GM19468 (cell line): ENCODE measurements around the gene RBM22.

Source experiments
- ATAC-seq: cut with Tn5 transposase; IDR thresholded peaks from one replicate; pipeline ENCODE4 v1.9.1; 2021; ENCODE audit warnings: mild to moderate bottlenecking, moderate library complexity, moderate number of reproducible peaks; ENCODE audit not compliant: unreplicated experiment; ENCODE audit errors: extremely low read depth

RBM22 gene

DNA sequence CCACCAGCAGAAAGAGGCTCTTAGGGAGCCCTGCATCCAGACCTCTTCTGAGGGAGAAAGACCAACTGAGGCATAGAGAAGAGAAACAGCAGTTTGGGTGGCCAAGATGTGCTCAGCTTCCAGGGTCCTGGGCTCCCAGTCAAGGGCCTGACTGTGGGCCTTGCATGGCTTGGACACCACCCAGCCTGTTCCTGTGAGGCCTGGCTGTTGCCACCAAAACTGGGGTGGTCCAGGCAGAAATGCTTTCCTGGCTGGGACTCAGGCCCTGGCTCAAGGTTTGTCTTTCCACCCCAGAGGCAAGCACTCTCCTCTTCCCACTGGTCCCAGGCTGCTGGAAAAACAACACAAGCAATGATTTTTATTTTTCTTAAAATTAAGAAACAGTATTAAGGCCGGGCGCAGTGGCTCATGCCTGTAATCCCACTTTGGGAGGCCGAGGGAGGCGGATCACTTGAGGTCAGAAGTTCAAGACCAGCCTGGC lies 26.5 kb downstream of the RBM22 start:
- no peak for ATAC-seq

DNA sequence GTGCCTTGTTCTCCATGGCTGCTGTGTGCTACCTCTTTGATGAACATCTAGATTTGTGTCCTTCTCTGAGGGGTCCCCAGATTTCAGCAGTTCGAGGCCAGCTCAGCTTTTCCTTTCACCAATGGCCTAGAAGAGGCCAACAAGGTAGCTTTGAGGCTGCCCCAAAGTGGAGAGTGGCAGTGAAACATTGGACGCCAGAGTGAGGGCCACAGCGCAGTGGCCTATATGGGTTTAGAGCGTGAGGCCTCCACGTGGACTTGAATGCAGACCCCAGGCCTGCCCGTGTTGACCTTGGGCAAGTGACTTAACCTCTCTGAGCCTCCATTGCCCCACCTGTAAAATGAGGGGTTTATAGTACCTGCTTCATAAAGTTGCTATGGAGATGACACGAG lies 28.0 kb downstream of the RBM22 start:
- no peak for ATAC-seq

DNA sequence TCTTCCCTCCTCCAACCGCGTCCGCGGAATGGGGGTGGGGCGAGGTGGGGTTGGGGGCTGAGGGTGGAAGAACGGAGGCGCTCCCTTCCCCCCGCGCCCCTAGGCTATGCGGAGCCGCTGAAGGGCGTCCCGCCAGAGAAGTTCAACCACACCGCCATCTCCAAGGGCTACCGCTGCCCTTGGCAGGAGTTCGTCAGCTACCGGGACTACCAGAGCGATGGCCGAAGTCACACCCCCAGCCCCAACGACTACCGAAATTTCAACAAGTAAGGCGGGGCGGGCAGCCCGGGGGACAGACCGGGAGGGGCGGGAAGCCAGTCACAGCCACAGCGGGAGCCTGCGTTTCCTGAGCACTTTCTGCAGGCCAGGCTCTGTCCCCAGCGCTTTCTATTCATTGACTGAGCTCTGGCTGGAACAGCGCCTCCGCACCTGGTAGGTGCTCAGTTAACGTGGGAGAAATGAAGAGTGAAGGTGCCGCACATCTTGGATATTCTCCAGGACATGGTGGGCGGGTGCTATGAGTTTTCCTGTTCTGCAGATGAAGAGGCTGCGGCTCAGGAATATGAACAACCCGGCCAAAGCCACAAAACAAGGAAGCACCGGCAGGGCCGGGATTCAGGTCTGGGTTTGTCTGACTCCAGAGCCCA lies 28.5 kb downstream of the RBM22 start:
- no peak for ATAC-seq

DNA sequence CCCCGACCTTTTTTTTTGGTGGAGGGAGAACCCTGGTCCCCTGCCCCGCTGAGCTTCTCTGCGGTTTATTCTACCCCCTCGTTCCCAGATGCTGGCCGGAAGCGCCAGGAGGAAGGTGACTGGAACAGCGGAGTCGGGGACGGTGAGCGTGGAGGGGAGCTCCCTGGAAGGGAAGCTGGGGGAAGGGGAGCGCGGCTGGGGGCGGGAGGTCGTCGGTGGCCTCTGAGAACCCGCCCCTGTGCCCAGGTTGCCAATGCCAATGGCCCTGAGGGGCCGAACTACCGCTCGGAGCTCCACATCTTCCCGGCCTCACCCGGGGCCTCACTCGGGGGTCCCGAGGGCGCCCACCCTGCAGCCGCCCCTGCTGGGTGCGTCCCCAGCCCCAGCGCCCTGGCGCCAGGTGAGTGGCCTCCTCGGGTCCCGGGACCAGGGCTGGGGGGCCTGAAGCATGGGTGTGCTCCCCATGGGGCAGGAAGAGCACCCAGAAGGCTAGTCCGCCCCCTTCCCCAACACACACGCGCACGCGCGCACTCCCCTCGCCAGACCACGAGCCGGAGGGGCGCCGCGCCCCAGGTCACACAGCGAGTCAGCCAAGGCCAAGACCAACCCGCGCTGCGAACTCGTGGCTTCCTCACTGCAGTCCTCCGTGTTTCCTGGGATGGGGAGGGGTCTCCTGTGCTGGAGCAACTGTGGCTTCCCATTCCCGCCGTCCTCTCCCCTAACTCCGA lies 29.2 kb downstream of the RBM22 start:
- no peak for ATAC-seq

DNA sequence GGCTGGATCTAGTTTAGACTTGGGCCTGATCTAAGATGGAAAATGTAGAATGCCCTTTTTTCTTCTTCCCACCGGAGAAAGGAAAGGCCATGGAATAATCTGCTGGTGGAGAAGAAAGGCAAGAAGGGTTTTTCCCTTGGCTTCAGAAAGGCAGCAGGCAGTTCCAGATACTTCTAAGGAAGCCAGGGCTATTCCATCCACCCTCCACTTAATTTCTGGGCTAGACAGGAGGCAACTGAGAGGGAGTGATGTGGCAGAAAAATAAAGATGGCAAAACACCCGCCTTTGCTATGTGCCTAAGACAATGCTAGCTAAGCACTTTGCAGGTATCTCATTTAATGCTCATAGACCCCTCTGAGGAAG lies 29.9 kb downstream of the RBM22 start:
- ATAC-seq, result no peak

DNA sequence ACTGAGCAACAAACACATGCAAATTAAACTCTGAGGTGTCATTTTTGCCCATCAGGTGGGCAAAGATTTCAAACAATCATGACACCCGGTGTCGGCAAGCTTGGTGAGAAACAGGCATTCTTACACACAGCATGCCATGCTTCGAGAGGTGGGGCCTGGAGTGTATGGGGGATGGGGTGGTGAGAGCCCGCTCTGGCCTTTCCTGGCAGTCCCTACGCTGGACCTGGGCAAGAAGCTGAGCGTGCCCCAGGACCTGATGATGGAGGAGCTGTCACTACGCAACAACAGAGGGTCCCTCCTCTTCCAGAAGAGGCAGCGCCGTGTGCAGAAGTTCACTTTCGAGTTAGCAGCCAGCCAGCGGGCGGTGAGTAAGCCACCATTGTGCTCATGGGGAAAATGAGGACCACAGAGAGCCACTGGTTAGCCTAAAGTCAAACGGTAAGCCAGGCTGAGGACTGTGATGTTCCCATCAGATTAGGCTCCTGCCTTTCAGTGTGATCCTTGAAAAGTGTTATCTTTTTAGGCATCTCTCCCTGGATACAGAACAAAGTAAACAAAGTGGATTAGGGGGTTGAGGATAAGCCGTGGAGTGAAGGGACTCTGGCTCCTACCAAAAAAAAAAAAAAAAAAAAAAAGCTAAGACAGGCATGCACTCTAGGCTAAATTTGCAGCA lies 30.5 kb downstream of the RBM22 start:
- no peak for ATAC-seq

DNA sequence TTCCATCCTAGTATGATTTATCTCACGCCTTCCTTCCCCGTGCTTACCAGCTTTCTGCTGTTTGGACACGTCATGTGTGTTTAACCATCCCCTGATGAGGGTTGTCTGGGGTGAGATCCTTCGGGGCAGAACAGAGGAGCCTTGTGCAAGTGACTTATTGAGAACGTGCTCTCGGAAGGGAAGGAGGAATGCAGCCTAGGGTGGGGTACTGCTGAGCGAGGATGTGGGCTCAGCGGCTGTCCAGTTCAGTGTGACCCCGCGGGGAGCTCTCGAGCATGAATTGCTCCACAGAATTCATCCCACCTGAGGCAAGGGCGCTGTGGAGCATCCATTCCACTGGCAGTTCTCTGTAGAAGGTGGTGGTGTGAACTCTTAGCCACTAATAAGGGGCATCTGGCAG lies 35.8 kb downstream of the RBM22 start:
- no peak for ATAC-seq

DNA sequence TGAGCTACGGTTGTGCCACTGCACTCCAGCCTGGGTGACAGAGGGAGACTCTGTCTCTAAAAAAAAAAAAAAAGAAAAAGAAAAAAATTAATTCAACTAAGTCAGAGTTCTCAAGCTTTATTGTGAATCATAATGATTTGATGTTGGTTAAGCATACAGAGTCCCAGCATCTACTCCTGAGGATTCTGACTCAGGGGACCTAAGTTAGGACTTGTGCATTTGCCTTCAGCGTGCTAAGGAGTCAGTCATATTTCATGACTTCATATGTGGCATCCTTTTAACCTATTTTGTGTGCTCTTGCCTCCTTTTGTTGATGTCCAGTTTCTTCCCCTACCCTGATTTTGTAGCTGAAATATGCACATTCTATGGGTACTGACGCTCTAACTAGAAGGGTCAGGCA lies 36.9 kb downstream of the RBM22 start:
- ATAC-seq, result no peak

DNA sequence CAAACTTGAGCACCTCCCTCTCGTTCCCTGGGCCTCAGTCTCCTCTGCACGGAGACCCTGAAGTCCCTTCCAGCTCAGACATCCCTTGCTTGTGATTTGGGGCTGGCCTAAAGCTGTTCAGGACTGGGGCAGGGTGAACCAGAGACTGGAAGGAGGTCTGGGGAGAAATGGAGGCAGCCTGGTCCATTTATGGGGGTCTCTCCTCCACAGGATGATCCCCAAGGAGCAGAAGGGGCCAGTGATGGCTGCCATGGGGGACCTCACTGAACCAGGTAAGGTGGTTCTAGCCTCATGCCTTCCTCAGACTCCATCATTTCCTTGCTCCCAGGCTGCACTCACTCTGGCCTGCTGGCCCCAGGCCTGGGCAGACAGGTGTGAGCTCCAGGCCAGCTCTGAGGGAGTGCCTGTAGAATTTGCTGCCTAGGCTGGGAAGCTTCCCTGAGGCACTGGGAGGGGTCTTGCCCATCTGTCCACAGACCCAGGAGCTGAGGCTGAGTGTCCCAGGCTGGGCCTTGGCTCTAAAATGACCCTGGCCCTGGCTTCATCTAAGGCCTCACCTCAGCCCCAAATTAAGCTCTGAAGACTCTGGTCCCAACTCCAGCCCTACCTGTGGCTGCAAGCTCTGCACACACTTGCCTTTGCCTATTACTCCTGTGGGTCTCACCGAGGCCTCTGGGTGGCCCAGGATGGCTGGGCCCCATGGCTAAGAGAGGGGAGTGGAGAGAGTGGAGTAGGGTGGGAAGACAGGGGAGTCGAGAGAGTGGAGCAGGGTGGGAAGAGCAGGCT lies 37.9 kb downstream of the RBM22 start:
- ATAC-seq, result no peak

DNA sequence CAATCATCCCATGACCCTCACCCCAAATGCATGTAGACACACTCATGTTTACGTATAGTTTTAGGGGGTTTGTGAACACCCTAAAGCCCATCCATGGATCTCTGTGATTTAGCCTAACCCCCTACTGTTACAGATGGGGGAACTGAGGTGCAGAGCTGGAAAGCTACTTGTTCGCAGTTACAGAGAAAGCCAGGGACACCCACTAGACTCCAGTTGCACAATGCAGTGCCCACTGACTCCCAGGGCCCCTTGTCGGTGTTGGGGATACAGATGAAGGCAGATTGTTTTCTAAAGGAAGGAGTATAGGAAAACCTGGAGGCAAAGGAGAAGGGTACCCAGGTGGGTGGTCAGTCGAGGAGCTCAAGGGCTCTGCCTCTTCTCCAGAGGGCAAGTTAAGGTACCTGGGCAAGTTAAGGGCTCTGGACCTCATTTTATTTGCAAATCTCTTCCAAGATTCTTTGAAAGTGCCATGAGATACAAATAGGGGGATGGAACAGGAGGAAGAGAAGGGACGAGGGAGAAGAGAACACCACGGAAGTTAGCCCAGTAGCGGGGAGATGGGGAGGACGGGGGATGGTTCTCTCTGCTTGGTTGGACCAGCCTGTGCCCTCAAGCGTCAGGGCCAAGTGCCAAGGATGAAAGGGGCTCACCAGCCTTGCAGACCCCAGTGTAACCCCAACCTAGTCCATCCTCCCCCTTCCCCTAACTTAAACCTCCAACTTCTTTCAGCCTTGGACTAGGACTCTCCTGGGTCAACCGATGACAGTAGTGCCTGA lies 38.9 kb downstream of the RBM22 start:
- ATAC-seq, result no peak

DNA sequence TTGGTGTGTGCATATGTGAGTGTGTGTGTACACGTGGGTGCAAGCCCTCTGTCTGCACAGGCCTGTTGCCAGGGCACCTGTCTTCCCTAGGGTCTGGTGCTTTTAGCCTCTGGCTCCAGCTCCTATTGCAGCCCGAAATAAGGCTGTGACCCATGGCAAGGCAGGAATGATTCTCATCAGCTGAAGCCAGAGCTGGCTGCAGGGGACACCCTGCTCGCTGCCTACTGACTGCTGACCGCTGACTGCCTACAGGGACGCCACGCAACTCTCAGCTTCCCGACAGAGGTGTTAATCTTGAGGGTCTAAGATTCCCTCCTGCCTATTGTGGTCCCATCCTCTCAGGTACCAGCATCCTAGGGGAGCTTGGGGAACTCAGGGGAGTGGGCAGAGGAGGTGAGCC lies 39.8 kb downstream of the RBM22 start, which contains the start of gene MYOZ3:
MYOZ3 (plus strand) TSS at position 166 of the 400 bp plus-strand sequence. CDS start 1,691 bp downstream, outside the sequence.
- ATAC-seq, result no peak

DNA sequence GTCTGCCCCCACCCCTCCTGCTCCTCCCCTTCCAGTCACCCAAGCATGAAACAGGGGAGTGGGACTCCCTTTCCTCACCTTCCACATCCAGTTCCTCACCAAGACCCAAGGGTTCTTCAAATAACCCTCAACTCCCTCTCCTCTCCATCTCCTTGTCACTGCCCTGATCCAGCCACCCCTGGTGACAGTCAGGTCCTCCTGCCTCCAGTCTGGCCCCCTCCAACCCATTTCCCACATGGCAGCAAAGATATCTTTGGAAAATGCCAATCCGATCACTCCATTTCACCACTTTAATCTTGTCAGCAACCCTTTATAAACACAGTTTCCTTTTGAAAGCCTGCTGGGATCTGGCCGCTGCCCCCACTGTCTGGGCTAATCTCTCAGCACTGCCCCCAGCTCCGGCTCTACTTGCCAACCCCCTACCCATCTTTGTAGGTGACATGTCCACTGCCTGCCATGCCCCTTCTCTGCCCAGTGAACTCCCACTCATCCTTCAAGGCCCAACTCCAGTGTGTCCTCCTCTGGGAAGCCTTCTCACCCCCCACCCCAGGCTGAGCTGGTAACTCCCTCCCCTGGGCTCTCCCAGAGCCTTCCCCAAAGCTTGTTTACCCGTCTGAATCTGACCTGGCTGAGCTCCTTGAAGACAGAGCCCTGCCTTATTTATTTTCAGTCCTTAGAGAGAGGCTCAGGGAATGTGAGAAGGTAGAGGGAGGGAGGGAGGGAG lies 40.6 kb downstream of the RBM22 start:
- no peak for ATAC-seq

DNA sequence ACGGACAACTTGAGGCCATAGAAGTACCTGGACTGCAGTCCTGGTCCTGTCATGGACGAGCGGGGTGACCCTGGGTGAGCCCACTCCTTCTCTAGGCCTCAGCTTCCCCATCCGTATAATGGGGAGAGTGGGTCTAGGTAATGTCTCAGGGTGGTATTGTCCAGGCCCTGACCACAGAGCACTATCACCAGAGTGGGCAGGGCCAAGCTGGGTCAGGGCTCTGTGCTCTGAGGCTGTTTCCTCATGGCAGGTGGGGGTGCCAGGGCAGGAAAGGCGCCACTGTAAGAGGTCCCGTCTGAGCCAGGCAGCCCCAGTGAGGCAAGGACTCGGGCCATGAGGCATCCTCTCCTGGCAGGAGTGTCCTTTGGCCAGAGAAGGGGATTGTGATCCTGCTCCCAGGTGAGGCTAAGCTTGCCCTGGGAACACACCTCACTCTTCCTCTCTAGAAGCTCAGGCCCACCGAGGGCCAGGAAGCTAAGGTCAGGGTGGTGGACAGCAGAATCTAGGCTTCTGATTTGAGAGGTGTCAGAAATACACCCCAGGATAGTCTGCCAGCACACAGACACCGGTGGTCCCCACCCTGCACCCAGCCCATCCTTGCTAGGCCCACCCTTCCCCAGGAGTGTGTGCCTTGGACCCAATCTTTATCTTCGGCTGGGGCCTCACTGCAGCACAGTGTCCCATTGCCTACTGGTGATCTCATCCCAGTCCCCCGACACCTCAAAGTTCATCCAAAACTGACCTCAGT lies 41.3 kb downstream of the RBM22 start:
- ATAC-seq, result no peak

DNA sequence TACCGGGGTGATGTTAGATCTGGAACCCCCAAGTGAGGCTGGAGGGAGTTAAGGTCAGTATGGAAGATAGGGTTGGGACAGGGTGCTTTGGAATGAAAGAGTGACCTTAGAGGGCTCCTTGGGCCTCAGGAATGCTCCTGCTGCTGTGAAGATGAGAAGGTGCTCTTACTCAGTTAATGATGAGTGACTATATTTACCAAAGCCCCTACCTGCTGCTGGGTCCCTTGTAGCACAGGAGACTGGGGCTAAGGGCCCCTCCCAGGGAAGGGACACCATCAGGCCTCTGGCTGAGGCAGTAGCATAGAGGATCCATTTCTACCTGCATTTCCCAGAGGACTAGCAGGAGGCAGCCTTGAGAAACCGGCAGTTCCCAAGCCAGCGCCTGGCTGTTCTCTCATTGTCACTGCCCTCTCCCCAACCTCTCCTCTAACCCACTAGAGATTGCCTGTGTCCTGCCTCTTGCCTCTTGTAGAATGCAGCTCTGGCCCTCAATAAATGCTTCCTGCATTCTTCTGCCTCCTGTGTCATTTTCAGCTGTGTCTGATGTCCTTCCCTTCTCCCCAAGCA lies 42.1 kb downstream of the RBM22 start:
- ATAC-seq, result no peak

DNA sequence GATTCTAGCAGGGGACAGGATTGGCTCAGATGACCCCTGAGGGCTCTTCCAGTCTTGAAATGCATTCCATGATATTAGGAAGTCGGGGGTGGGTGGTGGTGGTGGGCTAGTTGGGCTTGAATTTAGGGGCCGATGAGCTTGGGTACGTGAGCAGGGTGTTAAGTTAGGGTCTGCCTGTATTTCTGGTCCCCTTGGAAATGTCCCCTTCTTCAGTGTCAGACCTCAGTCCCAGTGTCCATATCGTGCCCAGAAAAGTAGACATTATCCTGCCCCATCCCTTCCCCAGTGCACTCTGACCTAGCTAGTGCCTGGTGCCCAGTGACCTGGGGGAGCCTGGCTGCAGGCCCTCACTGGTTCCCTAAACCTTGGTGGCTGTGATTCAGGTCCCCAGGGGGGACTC lies 42.7 kb downstream of the RBM22 start:
- ATAC-seq, result no peak

DNA sequence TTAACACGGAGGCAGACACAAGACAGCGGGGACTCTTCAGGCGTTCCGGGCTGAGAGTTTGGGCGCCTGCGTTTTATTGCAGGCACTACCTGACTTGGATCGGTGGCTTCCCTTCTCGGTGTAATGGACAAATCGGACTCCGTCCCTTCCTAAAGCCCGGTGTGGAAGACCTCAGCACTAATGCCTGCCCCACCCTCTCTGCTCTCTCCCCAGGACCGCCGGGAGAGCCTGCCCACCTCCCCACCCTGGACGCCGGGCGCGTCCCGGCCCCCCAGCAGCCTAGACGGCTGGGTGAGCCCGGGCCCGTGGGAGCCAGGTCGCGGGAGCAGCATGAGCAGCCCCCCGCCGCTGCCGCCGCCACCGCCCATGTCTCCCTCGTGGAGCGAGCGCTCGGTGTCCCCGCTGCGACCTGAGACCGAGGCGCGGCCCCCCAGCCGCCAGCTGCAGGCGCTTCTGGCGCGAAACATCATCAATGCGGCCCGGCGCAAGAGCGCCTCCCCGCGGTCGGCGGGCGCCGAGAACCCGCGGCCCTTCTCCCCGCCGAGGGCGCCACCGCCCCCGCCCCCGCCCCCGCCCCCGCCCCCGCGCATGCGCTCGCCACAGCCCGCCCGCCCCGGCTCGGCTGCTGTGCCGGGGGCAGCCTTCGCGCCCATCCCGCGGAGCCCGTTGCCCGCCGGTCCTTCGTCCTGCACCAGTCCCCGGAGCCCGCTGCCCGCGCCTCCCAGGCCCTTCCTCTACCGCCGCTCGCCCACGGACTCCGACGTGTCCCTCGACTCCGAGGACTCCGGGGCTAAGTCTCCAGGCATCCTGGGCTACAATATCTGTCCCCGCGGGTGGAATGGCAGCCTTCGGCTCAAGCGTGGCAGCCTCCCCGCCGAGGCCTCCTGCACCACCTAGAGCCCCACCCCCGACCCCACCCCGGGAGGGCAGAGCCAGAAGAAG lies 44.4 kb downstream of the RBM22 start:
- ATAC-seq, result peak; percentile 90

DNA sequence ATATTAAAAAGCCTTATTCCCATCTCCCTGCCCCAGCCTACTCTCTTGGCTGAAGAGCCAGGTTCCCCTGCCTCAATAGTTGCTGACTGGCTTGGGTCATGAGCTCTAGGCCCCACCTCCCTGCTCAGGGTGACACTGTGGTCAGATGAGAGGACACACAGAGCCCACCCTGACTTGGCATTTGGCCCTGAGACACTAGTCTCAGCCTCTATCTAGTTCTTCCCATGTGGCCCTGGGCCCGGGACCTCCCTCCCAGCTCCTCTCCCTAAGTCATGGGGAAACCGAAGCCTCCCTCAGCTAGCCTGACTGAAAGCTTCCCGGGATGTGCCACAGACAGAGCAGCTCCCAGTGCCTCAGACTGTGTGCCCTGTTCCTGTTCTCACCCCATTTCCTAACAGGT lies 45.6 kb downstream of the RBM22 start:
- ATAC-seq, result no peak
